Measurements from ENCODE around the gene NCOA6. TPM values are rescaled to one million over a fixed set of nuclear protein-coding genes. Genes with fewer than 3 reads are reported as not detected.
"Not testable (repeated sequence)": the region's sequence is repeated elsewhere in the genome, so short reads cannot be mapped to it uniquely, and the experiment has no call there.

The NCOA6 gene
- total RNA-seq, 2 donors from 2014 or later: 16.7 to 19.8 TPM

DNA sequence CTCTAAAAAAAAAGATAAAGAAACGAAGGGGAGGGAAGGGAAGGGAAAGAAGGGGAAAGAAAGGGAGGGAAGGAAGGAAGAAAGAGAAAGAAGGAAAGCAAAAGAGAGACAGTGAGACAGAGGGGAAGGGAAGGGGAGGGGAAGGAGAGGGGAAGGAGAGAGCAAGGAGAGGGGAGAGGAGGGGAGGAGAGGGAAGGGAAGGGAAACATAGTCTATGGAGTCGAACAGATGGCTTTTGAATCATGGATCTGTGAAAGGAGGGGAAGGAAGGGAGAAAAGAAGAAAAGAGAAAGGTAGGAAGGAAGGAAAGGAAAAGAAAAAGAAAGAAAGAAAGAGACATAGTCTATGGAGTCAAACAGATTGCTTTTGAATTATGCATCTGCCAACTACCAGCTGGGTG lies 16.7 kb upstream of the NCOA6 start:
- DNase-seq (no peak), ATAC-seq (no peak)
- intact Hi-C loops (cut with DNase I): no loop called here

DNA sequence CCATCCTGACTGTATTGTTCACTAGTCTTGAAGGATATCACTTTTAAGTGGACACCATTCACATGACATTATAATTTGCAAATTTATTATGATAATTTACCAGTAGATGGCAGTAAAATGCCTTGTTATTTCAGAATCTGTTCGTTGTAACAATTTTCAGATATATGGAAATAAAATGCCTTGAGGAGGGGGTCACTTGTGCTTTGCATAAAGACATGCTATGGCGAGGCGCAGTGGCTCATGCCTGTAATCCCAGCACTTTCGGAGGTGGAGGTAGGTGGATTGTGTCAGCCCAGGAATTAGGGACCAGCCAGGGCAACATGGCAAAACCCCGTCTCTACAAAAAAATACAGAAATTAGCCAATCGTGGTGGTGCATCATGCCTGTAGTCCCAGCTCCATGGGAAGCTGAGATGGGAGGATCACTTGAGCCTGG lies 9.0 kb upstream of the NCOA6 start:
- ATAC-seq (peak; percentile 31 to 53), DNase-seq (no peak)
- intact Hi-C loops (cut with DNase I): loop anchor here in 1 of 2 donors (10.0 kb wide), 2 partner anchors 380 to 430 kb away; no protein-coding TSS in a partner anchor

DNA sequence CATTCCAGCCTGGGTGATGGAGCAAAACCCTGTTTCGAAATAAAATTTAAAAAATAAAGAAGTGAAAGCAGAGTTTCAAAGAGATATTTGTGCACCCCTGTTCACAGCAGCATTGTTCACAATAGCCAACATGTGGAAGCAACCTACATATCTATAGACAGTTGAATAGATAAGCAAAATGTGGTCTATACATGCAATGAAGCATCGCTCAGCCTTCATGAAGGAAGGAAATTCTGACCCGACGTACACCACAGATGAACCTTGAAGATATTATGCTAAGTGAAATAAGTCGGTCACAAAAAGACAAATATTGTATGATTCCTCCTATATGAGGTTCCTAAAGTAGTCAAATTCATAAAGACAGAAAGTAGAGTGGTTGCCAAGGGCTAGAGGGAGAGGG lies 6.5 kb upstream of the NCOA6 start:
- no peak for ATAC-seq
- no peak for DNase-seq
- intact Hi-C loops (cut with DNase I): loop anchor here in 1 of 2 donors (10.0 kb wide), 2 partner anchors 383 to 433 kb away; no protein-coding TSS in a partner anchor

DNA sequence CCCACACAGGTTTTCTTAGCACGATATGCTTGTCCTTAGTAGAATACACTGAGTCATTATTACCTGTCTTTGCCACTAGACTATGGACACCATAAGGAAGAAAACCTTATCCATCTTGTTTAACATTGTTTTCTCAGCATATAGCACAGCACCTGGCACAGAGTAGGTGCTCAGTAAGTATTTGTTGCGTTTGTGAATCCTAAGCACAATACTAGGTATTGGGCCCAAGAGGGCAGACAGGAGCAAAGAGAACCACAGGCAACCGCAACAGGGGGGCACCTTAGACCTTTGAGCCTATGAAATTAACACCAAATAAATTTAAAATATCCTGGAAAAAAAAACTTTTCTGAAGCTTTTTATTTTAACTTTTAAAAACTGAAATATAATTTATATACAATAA lies 3.7 kb upstream of the NCOA6 start:
- intact Hi-C loops (cut with DNase I): no loop called here
- ATAC-seq (no peak), DNase-seq (no peak)

DNA sequence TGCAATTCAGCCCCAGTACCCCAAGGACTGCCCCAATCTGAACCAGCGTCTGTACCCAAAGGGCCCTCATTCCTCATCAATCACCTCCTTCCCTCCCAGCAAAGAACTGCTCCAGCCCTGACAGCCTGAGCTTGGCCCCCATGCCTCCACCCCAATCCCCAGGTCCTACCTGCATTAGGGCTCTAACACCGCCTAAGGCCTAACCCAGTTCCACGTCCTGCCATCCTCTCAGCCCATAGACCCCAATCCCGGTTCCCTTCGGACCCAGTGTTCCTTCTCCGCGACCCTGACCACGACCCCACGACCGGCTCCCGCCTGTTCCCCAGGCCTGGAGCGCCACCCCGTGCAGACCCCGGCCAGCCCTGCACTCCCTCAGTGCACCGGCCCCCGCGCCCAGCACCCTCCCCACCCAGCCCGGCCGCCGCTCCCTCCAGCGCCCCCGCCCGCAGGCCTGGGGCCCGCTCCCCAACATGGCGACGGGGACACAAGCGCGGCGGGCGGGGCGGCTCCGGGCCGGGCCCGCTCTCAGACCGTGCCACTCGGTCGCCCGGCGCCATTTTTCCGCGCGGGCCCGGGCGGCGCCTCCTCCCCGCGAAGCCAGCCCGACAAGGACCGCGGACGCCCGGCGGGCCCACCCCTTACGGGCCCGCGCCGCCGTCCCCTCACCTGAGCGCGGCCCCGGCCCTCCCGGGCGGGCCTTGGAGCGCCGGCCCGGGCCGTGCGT lies 483 bp downstream of the NCOA6 start:
- intact Hi-C loops (cut with DNase I): no loop called here
- peak; percentile 66 for DNase-seq
- peak; percentile 83 to 90 for ATAC-seq

DNA sequence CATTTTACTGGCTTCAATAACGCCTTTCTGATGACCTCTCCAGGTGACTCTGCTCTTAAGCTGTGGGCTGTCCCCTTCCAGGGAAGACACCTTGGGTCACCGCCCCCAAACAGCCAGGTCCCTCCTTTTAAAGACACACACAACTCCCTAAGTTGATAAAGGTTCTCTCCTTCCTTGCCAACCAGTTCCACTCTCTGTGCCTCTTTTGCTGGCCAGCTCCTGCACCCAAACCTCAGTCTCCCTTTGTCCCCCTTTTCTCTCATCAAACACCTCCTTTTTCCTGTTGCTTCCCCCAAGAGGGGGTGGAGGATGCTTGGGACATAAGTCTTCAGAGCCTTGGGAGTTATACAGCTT lies 1.0 kb downstream of the NCOA6 start:
- intact Hi-C loops (cut with DNase I): no loop called here
- DNase-seq (peak; percentile 56), ATAC-seq (peak; percentile 32 to 69)

DNA sequence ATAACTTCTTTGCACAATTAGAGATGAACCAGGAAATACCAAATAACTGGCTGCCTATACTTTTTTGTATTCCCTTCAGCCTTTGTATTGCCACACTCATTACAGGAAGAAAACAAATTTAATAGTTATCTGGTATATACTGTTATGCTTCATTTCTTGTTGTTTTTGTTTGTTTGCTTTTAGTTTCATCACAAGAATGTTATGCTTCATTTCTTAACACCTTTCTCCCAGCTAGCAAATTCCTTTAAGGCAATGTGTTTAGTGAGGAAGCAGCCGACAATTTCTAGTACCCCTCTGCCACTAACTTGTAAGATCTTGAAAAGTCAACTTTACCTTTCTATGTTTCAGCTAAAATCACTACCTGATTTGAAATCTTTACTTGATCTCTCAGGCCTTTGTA lies 1.4 kb downstream of the NCOA6 start:
- DNase-seq (no peak), ATAC-seq (no peak)
- intact Hi-C loops (cut with DNase I): no loop called here

DNA sequence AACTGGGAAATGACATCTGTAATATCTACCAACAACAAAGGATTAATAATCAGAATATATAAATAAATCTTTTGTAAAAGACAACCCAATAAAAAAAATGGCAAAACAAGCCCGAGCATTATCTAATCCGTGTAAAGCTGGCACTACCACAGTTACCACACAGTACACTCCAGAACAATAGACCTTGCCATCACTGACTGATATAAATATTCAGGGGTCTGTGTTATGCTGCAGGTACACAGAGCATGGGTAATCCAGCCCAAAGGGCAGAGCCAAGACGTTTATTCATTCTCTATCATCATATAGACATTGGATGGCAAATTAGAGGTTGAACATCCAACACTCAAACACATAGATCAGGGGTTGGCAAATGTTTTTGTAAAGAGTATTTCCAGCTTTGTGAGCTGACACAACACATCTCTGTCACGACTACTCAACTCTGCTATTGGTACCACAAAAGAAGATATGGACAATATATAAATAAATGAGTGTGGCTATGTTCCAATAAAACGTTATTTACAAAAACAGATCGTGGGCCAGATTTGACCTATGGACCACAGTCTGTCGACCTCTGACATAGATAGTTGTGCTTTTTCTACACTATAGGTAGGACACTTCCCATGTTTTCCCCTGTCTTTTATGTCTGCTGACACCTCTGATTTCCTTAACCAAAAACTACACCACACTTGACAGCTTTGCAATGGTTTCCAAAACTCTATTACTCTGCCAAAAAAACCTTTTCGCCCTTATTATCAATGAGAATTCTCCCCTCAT lies 4.5 kb downstream of the NCOA6 start:
- intact Hi-C loops (cut with DNase I): no loop called here
- DNase-seq (no peak), ATAC-seq (no peak)

DNA sequence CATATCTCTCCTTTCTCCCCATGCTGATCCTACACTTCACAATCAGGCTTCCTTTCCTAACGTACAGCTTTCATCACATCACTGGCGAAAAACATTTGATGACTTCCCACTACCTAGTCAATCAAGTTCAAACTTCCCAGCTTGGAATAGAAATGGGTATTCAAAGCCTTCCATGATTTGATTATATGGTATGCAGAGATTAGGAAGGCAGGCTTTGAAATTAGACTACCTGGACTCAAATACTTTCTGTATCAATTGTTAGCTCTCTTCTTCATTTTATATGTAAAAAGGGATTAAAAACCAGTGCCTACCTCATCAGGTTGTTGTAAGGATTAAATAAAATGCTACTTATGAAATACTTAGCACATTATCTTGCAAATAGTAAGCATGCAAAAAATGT lies 7.7 kb downstream of the NCOA6 start:
- DNase-seq (no peak), ATAC-seq (no peak)
- intact Hi-C loops (cut with DNase I): no loop called here

DNA sequence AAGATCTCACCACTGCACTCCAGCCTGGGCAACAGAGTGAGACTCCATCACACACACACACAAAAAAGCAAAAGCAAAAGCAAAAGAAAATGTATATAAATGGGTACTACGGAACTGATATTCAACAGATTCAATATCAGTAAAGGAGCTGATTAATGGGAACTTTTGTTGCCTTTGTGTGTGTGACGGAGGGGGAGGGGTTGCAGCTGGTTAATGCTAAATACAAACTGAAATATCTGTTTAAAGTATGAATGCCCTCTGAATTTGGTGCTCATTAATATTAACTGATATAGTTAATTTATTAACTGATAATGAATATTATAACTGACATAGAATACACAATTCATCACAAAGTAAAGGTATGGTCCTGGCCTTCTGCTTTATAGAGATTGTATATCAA lies 8.4 kb downstream of the NCOA6 start:
- ATAC-seq (no peak), DNase-seq (no peak)
- intact Hi-C loops (cut with DNase I): no loop called here

DNA sequence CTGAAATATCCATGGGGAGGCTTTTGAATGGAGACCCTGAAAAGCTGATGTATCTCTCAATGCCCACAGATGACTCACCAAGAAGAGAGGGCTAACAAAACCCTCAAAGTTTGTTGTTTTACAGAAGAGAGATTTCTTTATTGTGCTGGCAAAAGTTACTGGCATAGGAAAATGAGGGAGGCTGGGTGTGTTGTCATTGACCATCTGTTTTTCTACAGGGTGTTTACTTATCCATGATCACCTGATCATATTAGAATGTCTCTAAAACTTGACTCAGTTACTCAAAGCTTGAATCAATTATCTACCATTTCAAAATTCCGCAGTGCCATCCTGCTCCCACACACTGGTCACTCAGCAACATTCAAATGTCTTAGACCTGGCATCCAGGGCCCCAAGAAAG lies 9.8 kb downstream of the NCOA6 start:
- ATAC-seq (no peak), DNase-seq (no peak)
- intact Hi-C loops (cut with DNase I): no loop called here

DNA sequence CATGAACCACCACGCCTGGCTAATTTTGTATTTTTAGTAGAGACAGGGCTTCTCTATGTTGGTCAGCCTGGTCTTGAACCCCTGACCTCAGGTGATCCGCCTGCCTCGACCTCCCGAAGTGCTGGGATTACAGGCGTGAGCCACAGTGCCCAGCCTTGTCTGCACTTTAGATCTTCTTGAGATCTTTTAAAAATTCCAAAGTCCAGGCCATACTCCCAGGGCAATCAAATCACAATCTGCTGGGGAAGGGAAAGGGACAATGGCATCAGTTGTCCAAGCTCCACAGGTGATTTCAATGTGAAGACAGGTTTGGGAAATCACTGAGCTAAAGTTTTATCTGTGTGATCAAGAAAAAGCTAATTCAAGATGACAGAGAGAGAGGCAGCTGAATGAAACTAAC lies 16.9 kb downstream of the NCOA6 start:
- intact Hi-C loops (cut with DNase I): no loop called here
- ATAC-seq (no peak), DNase-seq (no peak)

DNA sequence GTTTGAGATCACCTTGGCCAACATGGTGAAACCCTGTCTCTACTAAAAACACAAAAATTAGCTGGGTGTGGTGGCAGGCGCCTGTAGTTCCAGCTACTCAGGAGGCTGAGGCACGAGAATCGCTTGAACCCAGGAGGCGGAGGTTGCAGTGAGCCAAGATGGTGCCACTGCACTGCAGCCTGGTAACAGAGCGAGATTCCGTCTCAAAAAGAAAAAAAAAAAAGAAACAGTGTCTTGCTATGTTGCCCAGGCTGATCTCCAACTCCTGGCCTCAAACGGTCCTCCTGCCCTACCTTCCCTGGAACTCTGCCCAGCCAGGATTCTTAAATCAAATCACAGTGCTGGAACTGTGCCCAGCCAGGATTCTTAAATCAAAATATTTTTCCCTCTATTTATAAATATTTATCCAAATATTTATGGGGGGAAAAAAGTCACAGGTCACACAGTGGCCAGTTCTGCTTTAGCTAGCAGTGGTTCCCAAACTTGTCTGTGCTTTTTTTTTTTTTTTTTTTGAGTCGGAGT lies 17.4 kb downstream of the NCOA6 start:
- intact Hi-C loops (cut with DNase I); ATAC-seq; DNase-seq: not testable (repeated sequence)

DNA sequence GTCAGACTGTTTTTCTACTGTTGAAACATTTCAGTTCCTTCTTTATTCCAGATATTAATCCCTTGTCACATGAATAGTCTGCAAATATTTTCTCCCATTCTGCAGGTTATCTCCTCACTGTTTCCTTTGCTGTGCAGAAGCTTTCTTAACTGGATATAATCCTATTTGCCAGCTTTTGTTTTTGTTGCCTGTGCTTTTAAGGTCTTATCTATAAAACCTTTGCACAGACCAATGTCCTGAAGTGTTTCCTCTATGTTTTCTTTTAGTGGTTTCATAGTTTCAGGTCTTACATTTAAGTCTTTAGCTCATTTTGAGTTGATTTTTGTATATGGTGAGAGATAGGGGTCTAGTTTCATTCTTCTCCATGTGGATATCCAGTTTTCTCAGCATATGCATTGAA lies 19.2 kb downstream of the NCOA6 start:
- ATAC-seq (no peak), DNase-seq (no peak)
- intact Hi-C loops (cut with DNase I): no loop called here

DNA sequence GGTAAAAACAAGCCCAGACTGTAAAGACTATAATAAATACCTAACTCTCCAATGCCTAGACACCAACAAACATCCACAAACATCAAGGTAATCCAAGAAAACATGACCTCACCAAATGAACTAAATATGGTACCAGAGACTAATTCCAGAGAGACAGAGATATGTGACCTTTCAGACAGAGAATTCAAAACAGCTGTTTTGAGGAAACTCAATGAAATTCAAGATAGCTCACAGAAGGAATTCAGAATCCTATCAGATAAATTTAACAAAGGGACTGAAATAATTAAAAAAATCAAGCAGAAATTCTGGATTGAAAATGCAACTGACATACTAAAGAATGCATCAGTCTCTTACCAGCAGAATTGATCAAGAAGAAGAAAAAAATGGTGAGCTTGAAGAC lies 26.6 kb downstream of the NCOA6 start:
- DNase-seq: no peak
- intact Hi-C loops (cut with DNase I): no loop called here
- no peak for ATAC-seq

DNA sequence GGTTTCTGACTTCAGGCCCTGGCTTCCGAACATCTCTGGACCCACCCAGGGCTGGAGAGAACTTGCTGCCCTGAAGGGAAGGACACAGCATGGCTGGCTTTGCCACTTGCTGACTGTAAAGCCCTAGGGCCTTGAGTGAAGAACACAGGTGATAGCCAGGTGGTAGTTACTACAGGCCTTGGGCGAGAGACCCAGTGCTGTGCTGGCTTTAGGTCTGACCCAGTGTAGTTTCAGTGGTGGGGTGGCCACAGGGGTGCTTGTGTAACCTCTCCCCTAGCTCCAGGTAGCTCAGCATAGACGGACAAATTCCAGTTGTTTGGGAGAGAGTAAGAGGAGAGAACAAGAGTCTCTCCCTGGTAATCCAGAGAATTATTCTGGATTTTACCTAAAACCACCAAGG lies 27.1 kb downstream of the NCOA6 start:
- ATAC-seq (peak in 1 of 2 donors; percentile 27), DNase-seq (no peak)
- intact Hi-C loops (cut with DNase I): no loop called here

DNA sequence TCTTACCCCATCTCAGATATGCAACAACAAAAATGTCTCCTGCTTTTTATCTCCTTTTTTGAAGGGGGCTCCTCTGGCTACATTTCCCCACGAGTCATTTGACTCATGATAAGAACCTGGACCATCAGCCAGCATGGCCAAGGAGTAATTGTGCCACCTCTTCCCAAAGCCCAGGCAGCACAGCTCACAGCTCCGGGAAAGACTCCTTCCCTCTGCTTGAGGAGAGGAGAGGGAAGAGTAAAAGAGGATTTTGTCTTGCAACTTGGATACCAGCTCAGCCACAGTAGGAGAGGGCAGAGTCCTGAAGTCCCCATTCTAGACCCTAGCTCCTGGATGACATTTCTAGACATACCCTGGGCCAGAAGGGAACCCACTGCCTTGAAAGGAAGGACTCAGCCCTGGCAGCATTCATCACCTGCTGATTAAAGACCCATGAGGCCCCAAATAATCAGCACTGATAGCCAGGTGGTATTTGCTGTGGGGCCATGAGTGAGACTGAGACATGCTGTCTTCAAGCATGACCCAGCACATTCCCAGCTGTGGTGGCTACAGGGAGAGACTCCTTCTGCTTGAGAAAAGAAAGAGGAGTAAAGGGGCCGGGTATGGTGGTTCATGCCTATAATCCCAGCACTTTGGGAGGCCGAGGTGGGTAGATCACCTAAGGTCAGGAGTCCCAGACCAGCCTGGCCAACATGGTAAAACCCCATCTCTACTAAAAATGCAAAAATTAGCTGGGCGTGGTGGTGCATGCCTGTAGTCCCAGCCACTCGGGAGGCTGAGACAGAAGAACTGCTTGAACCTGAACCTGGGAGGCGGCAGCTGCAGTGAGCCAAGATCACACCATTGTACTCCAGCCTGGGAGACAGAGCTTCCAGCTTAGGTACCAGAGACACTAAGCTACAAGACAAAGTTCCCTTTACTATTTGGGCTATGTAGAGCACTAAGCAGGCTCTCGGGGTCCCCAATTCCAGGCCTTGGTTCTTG lies 28.1 kb downstream of the NCOA6 start:
- intact Hi-C loops (cut with DNase I): no loop called here
- ATAC-seq: no peak

DNA sequence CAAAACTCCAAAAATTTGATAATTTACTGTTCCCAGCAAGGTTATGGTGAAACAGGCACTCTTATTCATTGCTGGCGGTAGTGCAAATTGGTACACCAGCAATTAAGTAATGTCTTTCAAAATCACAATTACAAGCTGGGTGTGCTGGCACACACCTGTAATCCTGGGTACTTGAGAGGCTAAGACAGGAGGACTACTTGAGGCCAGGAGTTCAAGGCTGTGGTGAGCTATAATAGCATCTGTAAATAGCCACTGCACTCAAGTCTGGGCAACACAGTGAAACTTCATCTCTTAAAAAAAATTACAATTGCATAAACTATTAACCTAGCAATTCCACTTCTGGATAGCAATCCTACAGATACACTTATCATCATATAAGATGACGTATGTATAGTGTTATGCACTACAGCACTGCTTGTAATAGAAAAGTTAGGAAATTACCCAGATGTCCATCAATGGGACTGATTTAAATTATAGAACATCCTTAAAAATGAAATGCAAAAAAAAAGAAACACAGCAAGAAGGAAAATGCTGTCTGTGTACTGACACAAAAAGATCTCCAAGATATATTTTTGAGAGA lies 31.4 kb downstream of the NCOA6 start:
- intact Hi-C loops (cut with DNase I): no loop called here
- no peak for ATAC-seq

More for the DNA sequence above, 28.1 kb downstream of the NCOA6 start:
- no peak for DNase-seq

More for the DNA sequence above, 31.4 kb downstream of the NCOA6 start:
- DNase-seq: no peak
